Adrenal gland (tissue), 12 donors: ENCODE data around the gene WDR74. TPM values are rescaled to one million over a fixed set of nuclear protein-coding genes. Genes with fewer than 3 reads are reported as not detected.

Experiments used
- DNase-seq, 7 donors: peaks; one replicate each; pipeline ENCODE4 v3.0.0-alpha.2; 2019 to 2020
- H3K27ac ChIP-seq, 5 donors: fragments of 200-600 bp; sonication (generic) in 4 of 5; 1 replicate in 3 of 5; 2 replicates in 2 of 5; pipeline versions ENCODE4 v1.5.1 to v1.8.0; 2016 to 2020; ENCODE audit warnings: mild to moderate bottlenecking in 1 of 5
- H3K27me3 ChIP-seq: fragments of 200-600 bp; 2 replicates; pipeline ENCODE4 v1.8.0; 2021
- H3K36me3 ChIP-seq, 2 donors: fragments of 200-600 bp; replicated peaks in 1 of 2; 1 replicate in 1 of 2; 2 replicates in 1 of 2; pipeline versions ENCODE4 v1.5.1 to v1.8.0; 2018 to 2022
- H3K4me1 ChIP-seq, 2 donors: fragments of 200-600 bp; replicated peaks in 1 of 2; 1 replicate in 1 of 2; 2 replicates in 1 of 2; pipeline versions ENCODE4 v1.5.1 to v1.8.0; 2018 to 2021
- H3K4me3 ChIP-seq, 4 donors: fragments of 200-600 bp; sonication (generic) in 3 of 4; one replicate each; pipeline ENCODE4 v1.5.1; 2016 to 2018
- H3K9me3 ChIP-seq, 3 donors: fragments of 200-600 bp; sonication (generic) in 1 of 3; replicated peaks in 1 of 3; 1 replicate in 2 of 3; 2 replicates in 1 of 3; pipeline versions ENCODE4 v1.5.1 to v1.8.0; 2016 to 2021
- CTCF ChIP-seq, 6 experiments: fragments of 450-650 bp in 4 of 6; fragments of 200-600 bp in 2 of 6; sonication (generic) in 1 of 6; IDR thresholded peaks; 1 replicate in 5 of 6; 2 replicates in 1 of 6; pipeline versions ENCODE4 v1.5.1 to v1.8.0; 2016 to 2021; ENCODE audit warnings: antibody characterized with exemption in 6 of 6, mild to moderate bottlenecking in 2 of 6, moderate library complexity in 1 of 6
- POLR2A ChIP-seq, 2 donors: fragments of 450-650 bp; IDR thresholded peaks; one replicate each; pipeline ENCODE4 v1.6.1; 2017; ENCODE audit warnings: antibody characterized with exemption in 2 of 2, mild to moderate bottlenecking in 2 of 2, moderate library complexity in 1 of 2
- WGBS, 4 donors: extraction: QIAGEN DNeasy Blood & Tissue Kit in 2 of 4; methylation state at CpG; one replicate each; pipeline versions ENCODE4 v1.1.5 to v1.1.7; 2013 to 2017; 5-methylcytosine and 5-hydroxymethylcytosine counted together
- intact Hi-C, 2 donors: fragments of 100-400 bp; cut with DNase I; formaldehyde crosslinking; loops; one replicate each; pipeline versions ENCODE4 v1.14.1 to v1.15.0; 2022 to 2023
- polyA plus RNA-seq, 3 donors: library from polyadenylated mRNA; stranded (reverse); fragments of 200-250 nt in 2 of 3; fragments of 350-450 nt in 1 of 3; fragmentation: Illumina TruSeq in 1 of 3; extraction: RNeasy Lipid Tissue Mini Kit (QIAGEN cat#74804) in 1 of 3; gene quantifications; one replicate each; pipeline ENCODE4 v1.2.3, GENCODE V29; 2013 to 2014
- total RNA-seq, 9 donors: library from RNA; depleted of rRNA in 4 of 9; stranded (reverse); fragments of >200 nt in 4 of 9; fragments of 120-200 nt in 1 of 9; fragmentation: NEBNext Ultra II Directional in 1 of 9; extraction: Animal tissue kit (Norgen Biotek cat#: 25700) in 1 of 9; gene quantifications; one replicate each; pipeline versions ENCODE4 v1.1.0 to v1.2.4, GENCODE V29; 2013 to 2023
- donor health status: healthy with polysubstance abuse.
- donor health status: Bipolar disorder and iron deficiency.
- donor health status: DM: yes; HTN: yes; CAD: no.
- donor health status: DM: no; HTN: no; CAD: no.
- donor health status: DM: no; HTN: no; CAD: no.
- donor health status: DM: yes; HTN: yes; CAD: no.

The WDR74 gene
- total and polyA plus RNA-seq, 12 donors: 21.7 to 119 (median 39.4) TPM

- Histone ChIP-seq H3K9me3 (no peaks in the 10 kb centered on the region), H3K27me3 (no peaks in the 10 kb centered on the region), H3K4me1 (peaks cover 41 to 47% of the 10 kb centered on the region in 2 donors), H3K27ac (peak within 1 kb of the TSS; percentile 55 to 100 (median 95)), H3K36me3 (peaks cover 0 to 36% of the 10 kb centered on the region in 2 donors), H3K4me3 (peak within 1 kb of the TSS; percentile 19 to 84 (median 56))
- intact Hi-C loops: no loop called here
- WGBS, 4 donors: 0% methylated on average over 11 to 69 of the region's 69 CpGs
- DNase-seq: peak; percentile 88 to 94 (median 90)
- TF ChIP-seq CTCF (IDR thresholded peaks at IDR 0.05) (peak; percentile 38 to 70 (median 56)), POLR2A (IDR thresholded peaks at IDR 0.05) (peak; percentile 98 to 99)
Observed at GRCh38 chr11:62880803-62881578, 41.6 kb upstream of the WDR74 start, which contains the start of gene SLC3A2. TSS of gene SLC3A2 (plus strand) at chr11:62880896. CDS start at chr11:62881024, 128 bp downstream.

- peak in 3 of 7 donors; percentile 67 to 82 (median 68) for DNase-seq
- H3K27me3 ChIP-seq: no peaks in the 10 kb centered on the region
- H3K36me3 ChIP-seq: peaks cover 0 to 30% of the 10 kb centered on the region in 2 donors
- no peaks in the 10 kb centered on the region for H3K9me3 ChIP-seq
- intact Hi-C loops: no loop called here
- TF ChIP-seq CTCF (IDR thresholded peaks at IDR 0.05) (no peak), POLR2A (IDR thresholded peaks at IDR 0.05) (no peak)
- WGBS, 4 donors: 0 to 1% (median 1%) methylated on average over 14 to 16 of the region's 16 CpGs
- H3K27ac ChIP-seq: peak overlapping the region; percentile 55 to 100 (median 95)
- H3K4me3 ChIP-seq: peak overlapping the region in 3 of 4 donors; percentile 40 to 84 (median 72)
- peaks cover 41 to 47% of the 10 kb centered on the region in 2 donors for H3K4me1 ChIP-seq
Observed at GRCh38 chr11:62880231-62880802, 40.9 kb upstream of the WDR74 start.

- no peaks in the 10 kb centered on the region for H3K9me3 ChIP-seq
- DNase-seq: peak in 3 of 7 donors; percentile 30 to 42 (median 31)
- H3K27ac ChIP-seq: peak overlapping the region; percentile 55 to 100 (median 95)
- 44 to 51% (median 49%) methylated on average over 6 to 7 of the region's 7 CpGs for WGBS, 4 donors
- no peaks in the 10 kb centered on the region for H3K27me3 ChIP-seq
- H3K4me3 ChIP-seq: peak overlapping the region in 1 of 4 donors; percentile 72
- peaks cover 39 to 41% of the 10 kb centered on the region in 2 donors for H3K4me1 ChIP-seq
- intact Hi-C loops: no loop called here
- peaks cover 0 to 20% of the 10 kb centered on the region in 2 donors for H3K36me3 ChIP-seq
- TF ChIP-seq CTCF (IDR thresholded peaks at IDR 0.05): no peak
Observed at GRCh38 chr11:62879235-62879978, 40.0 kb upstream of the WDR74 start.

- TF ChIP-seq POLR2A (IDR thresholded peaks at IDR 0.05) (no peak), CTCF (IDR thresholded peaks at IDR 0.05) (no peak)
- no peaks in the 10 kb centered on the region for H3K36me3 ChIP-seq
- no peaks in the 10 kb centered on the region for H3K9me3 ChIP-seq
- WGBS, 4 donors: 89 to 95% (median 91%) methylated on average over 6 of the region's 6 CpGs
- no peak overlapping the region for H3K27ac ChIP-seq
- H3K4me3 ChIP-seq: no peak overlapping the region
- no peak for DNase-seq
- H3K27me3 ChIP-seq: no peaks in the 10 kb centered on the region
- intact Hi-C loops: no loop called here
- H3K4me1 ChIP-seq: peaks cover 15% of the 10 kb centered on the region in 2 donors
Observed at GRCh38 chr11:62876712-62877111, 37.3 kb upstream of the WDR74 start.
